ENCODE measurements around the gene WDR73.
"Not testable (repeated sequence)": the region's sequence is repeated elsewhere in the genome, so short reads cannot be mapped to it uniquely, and the experiment has no call there.

WDR73 gene

GRCh38 chr15:84653910-84654688, at the start of gene WDR73:
TSS of gene WDR73 (minus strand) at chr15:84654283. CDS start at chr15:84654274, 9 bp downstream.
- TF ChIP-seq Cebpa-rat (IDR thresholded peaks at IDR 0.05), result no peak
- Histone ChIP-seq H4K20me1 (no peaks in the 10 kb centered on the region), H3K4me3 (peak within 1 kb of the TSS; percentile 76), H3K27me3 (no peaks in the 10 kb centered on the region), H3K4me1 (peaks cover 53% of the 10 kb centered on the region), H3K27ac (peak within 1 kb of the TSS; percentile 78), H3K4me2 (peak within 1 kb of the TSS; percentile 96), H3K36me3 (peaks cover 38% of the 10 kb centered on the region), H3K9me3 (no peaks in the 10 kb centered on the region), H3K9ac (peak within 1 kb of the TSS; percentile 86)

GRCh38 chr15:84703808-84704207, 49.7 kb upstream of the WDR73 start:
- TF ChIP-seq Cebpa-rat (IDR thresholded peaks at IDR 0.05), result no peak
- no peak overlapping the region for H3K4me2 ChIP-seq
- peaks cover 25% of the 10 kb centered on the region for H3K36me3 ChIP-seq
- H4K20me1 ChIP-seq, result peaks cover 99% of the 10 kb centered on the region
- H3K4me1 ChIP-seq, result no peaks in the 10 kb centered on the region
- no peak overlapping the region for H3K9ac ChIP-seq
- H3K27ac ChIP-seq, result no peak overlapping the region
- no peaks in the 10 kb centered on the region for H3K9me3 ChIP-seq
- H3K4me3 ChIP-seq, result no peak overlapping the region
- no peaks in the 10 kb centered on the region for H3K27me3 ChIP-seq

DNA sequence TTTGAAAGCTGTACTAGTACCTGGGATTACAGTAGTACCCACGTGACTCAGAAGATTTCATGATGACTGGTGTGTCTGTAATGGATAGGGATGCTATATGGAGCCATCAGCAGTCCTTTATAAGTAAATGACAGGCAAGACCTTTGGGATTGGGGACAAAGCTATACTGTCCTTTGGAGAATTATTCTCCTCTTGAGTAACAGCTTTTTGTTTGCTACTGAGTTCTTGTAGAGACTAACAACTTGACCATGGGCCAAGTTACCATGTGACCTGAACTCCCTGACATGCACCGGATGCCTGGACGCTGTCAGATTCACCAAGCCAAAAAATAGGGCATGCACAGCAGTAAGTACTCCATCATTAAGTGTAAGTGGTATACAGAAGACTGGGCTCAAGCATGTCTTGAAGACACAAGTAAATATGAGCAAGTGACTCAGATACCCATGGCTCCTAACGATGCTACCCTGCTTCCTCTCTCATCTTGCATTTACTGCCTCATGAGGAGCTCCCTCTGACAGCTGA, 48.9 kb upstream of the WDR73 start:
- Histone ChIP-seq H3K4me1 (no peaks in the 10 kb centered on the region), H3K36me3 (peaks cover 25% of the 10 kb centered on the region), H4K20me1 (peaks cover 99% of the 10 kb centered on the region), H3K4me3 (no peak overlapping the region), H3K27ac (no peak overlapping the region), H3K9ac (no peak overlapping the region), H3K9me3 (no peaks in the 10 kb centered on the region), H3K4me2 (no peak overlapping the region), H3K27me3 (no peaks in the 10 kb centered on the region)
- TF ChIP-seq Cebpa-rat (IDR thresholded peaks at IDR 0.05), result no peak

- no peaks in the 10 kb centered on the region for H3K9me3 ChIP-seq
- no peak overlapping the region for H3K4me2 ChIP-seq
- TF ChIP-seq Cebpa-rat (IDR thresholded peaks at IDR 0.05), result no peak
- no peaks in the 10 kb centered on the region for H3K27me3 ChIP-seq
- H4K20me1 ChIP-seq, result peaks cover 95% of the 10 kb centered on the region
- H3K4me3 ChIP-seq, result no peak overlapping the region
- H3K9ac ChIP-seq, result no peak overlapping the region
- no peaks in the 10 kb centered on the region for H3K4me1 ChIP-seq
- no peak overlapping the region for H3K27ac ChIP-seq
- H3K36me3 ChIP-seq, result peaks cover 15% of the 10 kb centered on the region
These were observed 45.6 kb upstream of the WDR73 start for GRCh38 chr15:84699538-84700191.

GRCh38 chr15:84697236-84697990, 43.3 kb upstream of the WDR73 start:
- Histone ChIP-seq H3K27ac (no peak overlapping the region), H3K36me3 (0 out of 2 replicates have a peak, but pooled peaks cover 4% of the 10 kb centered on the region), H3K4me3 (no peak overlapping the region), H3K27me3 (no peaks in the 10 kb centered on the region), H3K4me1 (no peaks in the 10 kb centered on the region), H3K9me3 (no peaks in the 10 kb centered on the region), H4K20me1 (peaks cover 84% of the 10 kb centered on the region), H3K9ac (no peak overlapping the region), H3K4me2 (no peak overlapping the region)
- no peak for TF ChIP-seq Cebpa-rat (IDR thresholded peaks at IDR 0.05)

DNA sequence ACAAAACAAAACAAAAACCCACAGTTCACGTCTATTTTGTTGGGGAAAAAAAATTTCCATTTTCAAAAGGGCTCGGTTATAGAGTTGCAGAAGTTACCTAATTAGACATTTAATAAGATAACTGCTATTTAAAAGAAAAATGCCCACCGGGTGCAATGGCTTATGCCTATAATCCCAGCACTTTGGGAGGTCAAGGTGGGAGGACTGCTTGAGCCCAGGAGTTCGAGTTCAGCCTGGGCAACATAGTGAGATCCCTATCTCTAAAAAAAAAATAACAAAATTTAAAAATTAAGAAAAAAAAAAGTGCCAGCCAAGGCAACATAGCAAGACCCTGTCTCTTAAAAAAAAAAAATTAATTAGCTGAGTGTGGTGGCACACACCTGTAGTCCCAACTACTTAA, 42.7 kb upstream of the WDR73 start:
- Histone ChIP-seq H3K4me1 (no peaks in the 10 kb centered on the region), H3K4me3 (no peak overlapping the region), H3K4me2 (no peak overlapping the region), H3K9me3 (no peaks in the 10 kb centered on the region), H3K9ac (no peak overlapping the region), H3K36me3 (peaks cover 9% of the 10 kb centered on the region; the same call in 1 of the 2 replicates), H4K20me1 (peaks cover 78% of the 10 kb centered on the region), H3K27ac (no peak overlapping the region), H3K27me3 (no peaks in the 10 kb centered on the region)
- no peak for TF ChIP-seq Cebpa-rat (IDR thresholded peaks at IDR 0.05)

GRCh38 chr15:84690342-84690741, 36.3 kb upstream of the WDR73 start:
- no peak overlapping the region for H3K27ac ChIP-seq
- H3K9ac ChIP-seq, result no peak overlapping the region
- no peak overlapping the region for H3K4me2 ChIP-seq
- H3K27me3 ChIP-seq, result no peaks in the 10 kb centered on the region
- peaks cover 15% of the 10 kb centered on the region; the same call in 1 of the 2 replicates for H4K20me1 ChIP-seq
- peaks cover 68% of the 10 kb centered on the region for H3K36me3 ChIP-seq
- H3K9me3 ChIP-seq, result peaks cover 19% of the 10 kb centered on the region
- no peak overlapping the region for H3K4me3 ChIP-seq
- peaks cover 8% of the 10 kb centered on the region; the same call in 1 of the 2 replicates for H3K4me1 ChIP-seq
- TF ChIP-seq Cebpa-rat (IDR thresholded peaks at IDR 0.05), result no peak

DNA sequence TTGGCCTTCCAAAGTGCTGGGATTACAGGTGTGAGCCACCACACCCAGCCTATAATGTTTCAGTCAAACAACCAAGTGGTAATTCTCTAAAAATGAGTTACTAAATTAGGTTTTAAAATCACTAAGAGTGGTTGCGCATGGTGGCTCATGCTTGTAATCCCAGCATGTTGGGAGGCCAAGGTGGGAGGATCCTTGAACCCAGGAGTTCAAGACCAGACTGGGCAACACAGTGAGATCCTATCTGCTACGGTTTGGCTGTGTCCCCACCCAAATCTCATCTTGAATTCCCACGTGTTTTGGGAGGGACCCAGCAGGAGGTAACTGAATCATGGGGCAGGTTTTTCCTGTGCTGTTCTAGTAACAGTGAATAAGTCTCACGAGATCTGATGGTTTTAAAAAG, 35.8 kb upstream of the WDR73 start:
- H3K4me1 ChIP-seq, result peaks cover 8% of the 10 kb centered on the region; the same call in 1 of the 2 replicates
- H4K20me1 ChIP-seq, result peaks cover 12% of the 10 kb centered on the region; the same call in 1 of the 2 replicates
- H3K27ac ChIP-seq, result no peak overlapping the region
- no peak for TF ChIP-seq Cebpa-rat (IDR thresholded peaks at IDR 0.05)
- peaks cover 71% of the 10 kb centered on the region for H3K36me3 ChIP-seq
- no peaks in the 10 kb centered on the region for H3K27me3 ChIP-seq
- no peak overlapping the region for H3K4me3 ChIP-seq
- peaks cover 19% of the 10 kb centered on the region for H3K9me3 ChIP-seq
- H3K9ac ChIP-seq, result no peak overlapping the region
- no peak overlapping the region for H3K4me2 ChIP-seq

DNA sequence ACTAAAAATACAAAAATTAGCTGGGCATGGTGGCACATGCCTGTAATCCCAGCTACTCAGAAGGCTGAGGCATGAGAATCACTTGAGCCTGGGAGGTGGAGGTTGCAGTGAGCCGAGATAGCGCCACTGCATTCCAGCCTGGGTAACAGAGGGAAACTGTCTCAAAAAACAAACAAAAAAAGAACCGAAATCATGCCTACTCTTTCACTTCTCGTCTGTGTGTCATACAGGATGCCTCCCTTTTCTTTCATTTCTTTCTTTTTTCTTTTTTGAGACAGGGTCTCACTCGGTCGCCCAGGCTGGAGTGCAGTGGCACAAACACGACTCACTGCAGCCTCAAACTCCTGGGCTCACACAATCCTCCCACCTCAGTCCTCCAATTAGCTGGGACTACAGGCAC, 32.4 kb upstream of the WDR73 start:
- H3K27ac ChIP-seq, H3K4me3 ChIP-seq, H3K4me2 ChIP-seq, H3K27me3 ChIP-seq, H3K4me1 ChIP-seq, H4K20me1 ChIP-seq, H3K9ac ChIP-seq: not testable (repeated sequence)
- Histone ChIP-seq H3K36me3 (peaks cover 91% of the 10 kb centered on the region), H3K9me3 (peaks cover 18% of the 10 kb centered on the region)

Measured in BLaER1 (cell line).